GM10248 (cell line): Measurements from ENCODE around the gene AHNAK2.

ENCODE experiments used
- CTCF ChIA-PET: fragments of 300-600 bp; sonication (Branson Sonifier 250); formaldehyde crosslinking; extraction: SDS; loops from one replicate; lab custom pipeline; 2021; ENCODE audit warnings: antibody characterized with exemption; lab: Yijun Ruan, JAX
- POLR2A ChIA-PET: fragments of 350-650 bp; sonication (Branson Sonifier 250); formaldehyde crosslinking; extraction: SDS; loops from one replicate; lab custom pipeline; 2020; ENCODE audit warnings: antibody characterized with exemption; lab: Yijun Ruan, JAX
- DNase-seq: peaks from one replicate; pipeline ENCODE4 v3.0.0; 2012; ENCODE audit errors: extremely low spot score
- TF ChIP-seq, protein P1 (sequence below): IDR thresholded peaks from 2 replicates; pipeline ENCODE4 v1.5.1; 2012; ENCODE audit warnings: mild to moderate bottlenecking, low read depth; ENCODE audit errors: extremely low read depth, missing control alignments, control extremely low read depth

AHNAK2 gene

DNA sequence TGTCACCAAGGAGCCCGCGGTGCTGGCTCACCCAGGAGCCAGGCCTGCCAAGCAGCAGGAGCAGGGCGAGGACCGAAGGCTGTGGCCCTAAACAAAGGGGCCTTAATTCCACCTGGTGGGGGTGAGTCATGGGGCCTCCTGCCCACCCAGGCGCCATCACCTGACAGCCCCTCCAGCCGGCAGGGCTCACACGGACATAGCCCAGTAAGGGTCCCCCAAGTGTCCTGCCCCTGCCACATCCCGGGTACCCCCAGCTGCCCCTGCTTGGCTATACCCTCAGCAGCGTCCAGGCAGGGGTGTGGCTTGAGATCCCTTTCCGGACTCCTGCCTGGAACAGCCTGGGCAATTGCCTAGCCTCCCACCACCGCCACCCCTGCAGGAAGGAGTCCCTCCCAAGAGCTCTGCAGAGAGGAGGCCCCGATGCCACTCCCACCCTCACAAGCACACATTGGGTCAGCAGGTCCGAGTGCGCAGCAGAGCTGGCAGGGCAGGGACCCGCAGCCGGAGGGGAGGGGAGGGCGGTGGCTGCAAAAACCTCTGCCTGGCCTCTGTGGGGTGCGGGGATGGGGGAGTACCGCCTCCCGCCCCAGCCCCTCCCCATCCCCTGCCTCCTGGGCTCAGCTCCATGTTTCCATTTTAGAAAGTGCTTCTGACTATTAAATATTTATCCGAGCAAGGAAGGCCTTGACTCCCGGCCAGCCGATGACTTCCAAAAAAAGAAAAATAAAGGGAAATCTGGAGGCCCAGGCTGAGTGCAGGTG, 4.6 kb downstream of the AHNAK2 start:
- CTCF ChIA-PET = interaction anchor here (0.9 to 6.1 kb wide), 7 partner anchors 10 to 117 kb away, joined by 3 to 177 read pairs (median 17); no protein-coding TSS in a partner anchor
- POLR2A ChIA-PET = no interaction called here
- no peak for DNase-seq
- TF ChIP-seq, protein P1, sequence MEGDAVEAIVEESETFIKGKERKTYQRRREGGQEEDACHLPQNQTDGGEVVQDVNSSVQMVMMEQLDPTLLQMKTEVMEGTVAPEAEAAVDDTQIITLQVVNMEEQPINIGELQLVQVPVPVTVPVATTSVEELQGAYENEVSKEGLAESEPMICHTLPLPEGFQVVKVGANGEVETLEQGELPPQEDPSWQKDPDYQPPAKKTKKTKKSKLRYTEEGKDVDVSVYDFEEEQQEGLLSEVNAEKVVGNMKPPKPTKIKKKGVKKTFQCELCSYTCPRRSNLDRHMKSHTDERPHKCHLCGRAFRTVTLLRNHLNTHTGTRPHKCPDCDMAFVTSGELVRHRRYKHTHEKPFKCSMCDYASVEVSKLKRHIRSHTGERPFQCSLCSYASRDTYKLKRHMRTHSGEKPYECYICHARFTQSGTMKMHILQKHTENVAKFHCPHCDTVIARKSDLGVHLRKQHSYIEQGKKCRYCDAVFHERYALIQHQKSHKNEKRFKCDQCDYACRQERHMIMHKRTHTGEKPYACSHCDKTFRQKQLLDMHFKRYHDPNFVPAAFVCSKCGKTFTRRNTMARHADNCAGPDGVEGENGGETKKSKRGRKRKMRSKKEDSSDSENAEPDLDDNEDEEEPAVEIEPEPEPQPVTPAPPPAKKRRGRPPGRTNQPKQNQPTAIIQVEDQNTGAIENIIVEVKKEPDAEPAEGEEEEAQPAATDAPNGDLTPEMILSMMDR = no peak

DNA sequence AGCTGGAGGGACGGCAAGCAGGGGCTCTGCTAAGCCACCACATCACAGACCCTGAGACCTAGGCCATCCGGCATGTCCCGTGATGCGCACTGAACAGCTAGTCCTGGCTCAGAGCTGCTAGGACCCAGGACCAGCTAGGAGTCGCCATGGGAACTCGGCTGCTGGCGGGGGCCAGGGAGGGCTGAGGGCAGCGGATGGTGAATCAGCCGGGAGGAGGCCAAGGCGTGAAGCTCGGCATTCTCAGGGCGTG, 5.1 kb downstream of the AHNAK2 start:
- TF ChIP-seq, protein P1 = no peak
- POLR2A ChIA-PET = no interaction called here
- CTCF ChIA-PET = interaction anchor here (0.9 to 6.1 kb wide), 6 partner anchors 9 to 118 kb away, joined by 3 to 177 read pairs (median 12); no protein-coding TSS in a partner anchor
- DNase-seq = no peak

DNA sequence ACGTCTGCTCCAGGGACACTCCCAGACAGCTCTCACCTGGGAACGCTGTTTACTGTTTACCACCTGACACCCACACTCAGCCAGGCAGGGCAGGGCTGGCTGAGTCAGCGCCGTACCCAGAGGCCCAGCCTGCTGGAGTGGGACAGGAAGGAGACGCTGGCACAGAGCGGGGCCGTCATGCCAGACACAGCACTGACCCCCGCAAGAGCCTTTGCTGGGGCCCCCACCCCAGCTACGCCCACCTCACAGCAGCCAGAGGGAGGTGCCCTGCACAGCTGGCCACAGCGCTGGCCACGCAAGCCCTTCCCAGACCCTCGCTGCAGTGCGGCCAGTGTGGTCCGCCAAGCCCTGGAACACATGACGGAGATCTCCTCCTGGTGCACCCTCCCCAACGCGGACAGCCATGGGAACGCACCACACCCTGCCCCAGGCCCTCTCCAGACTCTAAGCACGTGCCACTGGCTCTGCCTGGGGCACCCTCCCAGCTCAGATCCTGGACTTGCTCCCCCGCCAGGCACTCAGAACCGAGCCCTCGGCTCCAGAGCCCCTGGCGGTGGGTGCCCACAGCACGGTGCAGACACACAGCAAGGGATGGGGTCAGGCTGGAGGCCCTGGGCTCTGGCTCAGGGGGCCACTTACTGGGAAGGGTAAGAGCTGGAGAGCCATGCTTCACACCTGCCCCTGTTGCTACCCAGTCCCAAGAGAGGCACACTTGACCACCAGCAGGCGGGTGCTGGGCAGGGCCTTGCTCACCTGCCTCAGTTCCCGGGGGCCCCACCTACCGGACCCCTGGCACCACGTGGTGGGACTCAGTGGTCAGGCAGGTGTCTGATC, 5.7 kb downstream of the AHNAK2 start:
- ChIA-PET POLR2A (interaction anchor here (0.6 kb wide), 1 partner anchor 77 kb away, joined by 3 read pairs; no protein-coding TSS in a partner anchor), CTCF (interaction anchor here (0.9 to 6.1 kb wide), 6 partner anchors 8 to 118 kb away, joined by 3 to 177 read pairs (median 12); no protein-coding TSS in a partner anchor)
- no peak for DNase-seq
- TF ChIP-seq, protein P1 = no peak

DNA sequence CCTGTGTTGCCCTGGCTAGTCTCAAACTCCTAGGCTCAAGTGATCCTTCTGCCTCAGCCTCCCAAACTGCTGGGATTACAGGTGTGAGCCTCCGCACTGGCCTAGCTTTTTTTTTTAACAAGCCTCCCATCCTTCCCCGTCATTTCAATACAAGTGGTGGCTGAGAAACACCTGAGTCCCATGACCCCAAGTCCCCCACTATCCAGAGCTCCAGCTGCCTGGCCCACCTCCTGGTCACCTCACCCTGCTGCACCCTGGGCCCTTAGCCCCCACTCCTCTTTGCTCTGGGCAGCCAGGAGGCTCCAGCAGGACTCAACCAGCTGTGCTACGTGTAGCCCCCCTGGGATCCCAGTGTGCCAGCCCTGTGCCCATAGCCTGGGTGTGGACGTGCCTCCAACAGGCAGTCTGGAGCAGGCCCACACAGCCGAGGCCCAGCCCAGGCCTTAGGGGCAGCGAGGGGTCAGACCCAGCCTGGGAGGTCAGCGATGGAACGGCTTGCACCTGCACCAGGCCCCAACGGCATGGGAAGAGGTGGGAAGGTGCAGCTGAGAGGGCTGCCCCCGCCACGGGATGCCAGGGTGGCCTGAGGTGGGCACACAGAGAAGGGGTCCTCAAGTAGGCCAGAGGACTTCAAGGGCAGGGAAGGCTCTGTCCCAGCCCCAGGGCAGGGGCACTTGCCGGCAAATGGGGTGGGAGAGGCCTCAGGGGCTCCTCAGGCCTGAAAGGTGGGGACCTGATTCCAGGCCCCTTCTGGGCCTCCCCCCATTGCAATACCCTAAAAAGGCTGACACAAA, 6.5 kb downstream of the AHNAK2 start:
- POLR2A ChIA-PET = no interaction called here

DNA sequence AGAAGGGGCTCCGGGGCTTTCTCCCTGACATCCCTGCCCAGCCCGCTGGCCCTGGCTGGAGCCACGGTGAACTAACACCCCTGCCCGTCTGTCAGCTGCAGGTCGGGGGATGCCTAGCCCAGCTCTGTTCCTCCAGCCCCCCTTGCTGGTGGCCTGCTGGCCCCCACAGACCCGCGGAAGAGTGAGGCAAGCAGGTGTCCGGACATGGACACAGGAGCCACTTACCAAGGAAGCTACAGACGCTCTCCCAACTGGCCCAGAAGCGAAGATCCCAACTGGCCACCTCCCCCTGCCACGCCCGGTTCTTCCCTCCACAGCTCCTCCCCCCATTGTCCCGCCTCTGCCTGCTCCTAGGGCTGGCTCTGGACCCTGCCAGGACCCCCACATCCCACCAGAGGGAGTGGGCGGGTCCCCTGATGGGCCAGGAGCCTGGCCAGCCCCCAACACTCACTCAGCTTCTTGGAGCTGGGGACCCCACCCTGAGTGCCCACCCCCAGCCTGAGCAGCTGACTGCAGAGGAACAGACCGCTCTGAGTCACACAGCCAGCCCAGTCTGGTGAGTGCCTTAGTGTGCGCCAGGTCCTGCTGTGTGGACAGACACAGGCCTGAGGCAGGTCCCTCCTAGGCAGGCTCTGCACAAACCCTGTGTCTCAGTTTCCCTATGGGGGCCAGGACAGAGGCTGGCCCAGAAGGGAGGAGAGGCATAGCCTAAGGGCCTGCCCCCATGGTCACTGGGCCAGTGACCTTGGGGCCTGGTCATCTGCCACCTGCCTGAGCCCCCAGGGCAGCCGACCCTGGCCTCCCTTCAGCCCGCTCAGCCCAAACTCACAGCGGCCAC, 7.7 kb downstream of the AHNAK2 start:
- ChIA-PET CTCF (interaction anchor here (1.2 to 1.5 kb wide), 2 partner anchors 70 to 75 kb away, joined by 3 to 4 read pairs; no protein-coding TSS in a partner anchor), POLR2A (no interaction called here)
- no peak for DNase-seq
- TF ChIP-seq, protein P1 = no peak

More for the DNA sequence above, 6.5 kb downstream of the AHNAK2 start:
- TF ChIP-seq, protein P1 = no peak
- no peak for DNase-seq
- CTCF ChIA-PET = interaction anchor here (0.9 to 6.1 kb wide), 2 partner anchors 9 to 71 kb away, joined by 3 to 177 read pairs; no protein-coding TSS in a partner anchor
